Stimulated activated CD4-positive, alpha-beta T cell treated with anti-CD3 and anti-CD28 coated beads, Interleukin-2, amount 100 ng/mL, for 24 hours (primary cell): ENCODE results near the gene ORM1.

ENCODE experiments used
- DNase-seq, 2 donors: peaks; one replicate each; pipeline ENCODE4 v3.0.0-alpha.2; 2020

ORM1 gene

DNA sequence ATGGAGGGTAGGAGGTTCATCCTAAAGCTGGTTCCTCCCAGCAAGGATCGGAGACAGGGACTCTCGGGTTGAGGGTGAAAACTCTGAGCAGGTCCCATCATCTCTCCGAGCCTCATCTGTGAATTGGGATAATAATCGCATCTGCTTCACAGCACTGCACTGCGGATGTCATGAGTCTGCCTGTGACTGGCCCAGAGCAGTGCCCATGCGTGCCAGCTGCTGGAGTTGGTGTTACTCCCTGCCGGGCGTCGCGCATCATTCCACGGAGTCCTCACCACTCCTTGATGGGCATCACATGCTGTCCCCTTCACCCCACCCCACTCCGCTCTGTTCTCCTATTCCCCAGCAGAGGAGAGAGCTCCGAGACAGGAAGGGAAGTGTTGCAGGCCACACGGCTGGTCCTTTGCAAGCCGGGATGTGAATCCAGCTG is 35.1 kb upstream of the ORM1 start:
- no peak for DNase-seq

DNA sequence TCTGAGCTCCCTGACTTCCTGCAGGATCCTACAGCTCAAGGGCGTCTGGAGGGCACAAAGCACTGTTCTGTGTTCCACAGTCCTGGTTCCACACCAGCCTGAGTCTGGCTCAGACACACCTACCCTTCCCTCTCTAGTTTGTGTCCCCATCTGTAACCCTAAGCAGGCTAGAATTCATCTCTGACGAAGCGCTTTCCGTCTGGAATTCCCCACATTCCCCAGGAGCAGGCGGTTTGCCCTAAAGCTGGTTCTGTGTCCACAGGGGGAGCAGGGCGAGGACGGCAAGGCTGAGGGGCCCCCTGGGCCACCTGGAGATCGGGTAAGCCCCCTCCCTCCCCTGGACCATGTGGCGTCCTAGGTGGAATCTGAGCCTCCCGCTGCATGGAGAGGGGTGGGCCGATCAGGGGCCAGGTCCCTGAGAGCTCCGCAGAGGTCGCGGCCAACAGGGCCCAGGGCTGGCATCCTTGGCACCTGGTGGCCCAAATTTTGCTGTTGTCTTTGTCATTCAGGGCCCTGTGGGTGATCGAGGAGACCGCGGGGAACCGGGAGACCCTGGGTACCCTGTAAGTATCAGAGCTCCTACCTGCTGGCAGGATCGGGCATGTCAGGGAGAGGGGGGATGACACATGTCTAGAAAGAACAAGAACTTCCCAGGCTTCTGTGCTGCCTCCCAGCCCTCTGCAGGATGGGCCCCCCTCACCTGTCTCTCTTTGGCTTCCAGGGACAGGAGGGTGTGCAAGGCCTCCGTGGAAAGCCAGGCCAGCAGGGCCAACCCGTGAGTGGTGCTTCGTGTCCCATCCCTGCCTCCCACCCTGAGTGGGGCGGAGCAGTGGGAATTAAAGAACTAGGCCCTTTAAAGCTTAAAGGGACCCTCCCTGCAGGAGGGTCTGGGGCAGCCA is 34.5 kb upstream of the ORM1 start:
- DNase-seq, result no peak

DNA sequence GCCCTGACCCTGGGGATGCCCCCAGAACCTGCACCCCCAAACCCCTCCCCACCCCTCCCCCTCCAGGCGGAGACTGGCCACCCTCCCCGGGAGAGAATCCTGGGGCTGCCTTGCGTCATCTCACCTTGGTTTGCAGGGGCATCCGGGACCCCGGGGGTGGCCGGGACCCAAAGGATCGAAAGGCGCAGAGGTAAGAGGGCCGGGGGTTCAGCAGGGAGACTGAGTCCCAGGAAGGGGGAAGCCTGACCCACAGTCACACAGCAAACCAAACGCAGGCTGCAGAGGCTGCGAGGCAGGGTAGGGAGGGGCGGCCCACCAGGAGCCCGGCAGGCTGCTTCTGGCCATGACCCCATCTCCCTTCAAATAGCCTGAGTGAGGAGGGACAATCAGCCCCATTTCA is 33.8 kb upstream of the ORM1 start:
- no peak for DNase-seq

- no peak for DNase-seq
Measured at GRCh38 chr9:114289571-114290481, 33.1 kb upstream of the ORM1 start.

DNA sequence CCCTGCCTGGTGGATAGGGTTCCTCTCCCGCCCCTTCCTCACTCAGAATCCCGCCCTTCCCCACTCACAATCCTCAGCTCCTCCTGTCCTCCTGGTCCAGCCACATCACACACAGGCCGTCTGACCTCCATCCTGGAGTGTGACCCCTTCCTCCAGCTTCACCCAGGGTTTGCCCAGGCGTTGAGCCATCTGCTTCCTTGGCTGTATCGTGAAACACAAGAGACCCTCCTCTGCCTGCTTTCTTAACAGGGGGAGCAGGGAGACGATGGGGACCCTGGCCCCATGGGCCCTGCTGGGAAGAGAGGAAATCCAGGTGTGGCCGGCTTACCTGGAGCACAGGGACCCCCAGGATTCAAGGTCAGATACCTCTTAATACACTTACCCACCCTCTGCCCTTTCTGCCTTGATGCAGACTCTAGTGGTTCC is 32.3 kb upstream of the ORM1 start:
- no peak for DNase-seq

GRCh38 chr9:114291064-114291474 is 31.8 kb upstream of the ORM1 start:
- peak; percentile 80 to 81 for DNase-seq

GRCh38 chr9:114291886-114292590 is 30.9 kb upstream of the ORM1 start:
- DNase-seq, result no peak

DNA sequence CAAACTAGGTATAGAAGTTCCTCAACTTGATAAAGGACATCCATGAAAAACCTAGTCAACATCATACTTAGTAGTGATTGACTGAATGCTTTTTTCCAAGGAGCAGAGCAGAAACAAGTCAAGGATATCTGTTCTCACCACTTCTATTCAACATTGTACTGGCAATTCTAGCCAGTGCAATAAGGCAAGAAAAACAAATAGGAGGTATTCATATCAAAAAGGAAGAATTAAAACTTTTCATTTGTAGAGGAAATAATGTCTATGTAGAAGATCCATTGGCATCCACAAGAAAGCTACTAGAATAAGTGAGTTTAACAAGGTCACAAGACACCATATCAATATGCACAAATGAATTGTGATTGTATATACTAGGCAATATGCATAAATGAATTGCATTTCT is 28.2 kb upstream of the ORM1 start:
- no peak for DNase-seq

DNA sequence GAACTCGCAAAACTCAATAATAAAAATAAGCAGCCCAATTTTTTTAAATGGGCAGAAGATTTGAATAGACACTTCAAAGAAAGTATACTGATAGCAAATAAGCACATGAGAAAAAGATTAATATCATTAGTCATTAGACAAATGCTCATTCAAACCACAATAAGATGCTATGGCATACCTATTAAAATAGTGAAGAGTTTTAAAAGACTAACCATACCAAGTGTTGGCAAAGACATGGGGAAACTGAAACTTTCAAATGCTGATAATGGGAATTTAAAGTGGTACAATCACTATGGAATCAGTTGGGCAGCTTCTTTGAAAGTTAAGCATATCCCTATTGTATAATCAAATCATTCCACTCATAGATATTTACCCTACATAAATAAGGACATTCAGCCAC is 26.6 kb upstream of the ORM1 start:
- no peak for DNase-seq

DNA sequence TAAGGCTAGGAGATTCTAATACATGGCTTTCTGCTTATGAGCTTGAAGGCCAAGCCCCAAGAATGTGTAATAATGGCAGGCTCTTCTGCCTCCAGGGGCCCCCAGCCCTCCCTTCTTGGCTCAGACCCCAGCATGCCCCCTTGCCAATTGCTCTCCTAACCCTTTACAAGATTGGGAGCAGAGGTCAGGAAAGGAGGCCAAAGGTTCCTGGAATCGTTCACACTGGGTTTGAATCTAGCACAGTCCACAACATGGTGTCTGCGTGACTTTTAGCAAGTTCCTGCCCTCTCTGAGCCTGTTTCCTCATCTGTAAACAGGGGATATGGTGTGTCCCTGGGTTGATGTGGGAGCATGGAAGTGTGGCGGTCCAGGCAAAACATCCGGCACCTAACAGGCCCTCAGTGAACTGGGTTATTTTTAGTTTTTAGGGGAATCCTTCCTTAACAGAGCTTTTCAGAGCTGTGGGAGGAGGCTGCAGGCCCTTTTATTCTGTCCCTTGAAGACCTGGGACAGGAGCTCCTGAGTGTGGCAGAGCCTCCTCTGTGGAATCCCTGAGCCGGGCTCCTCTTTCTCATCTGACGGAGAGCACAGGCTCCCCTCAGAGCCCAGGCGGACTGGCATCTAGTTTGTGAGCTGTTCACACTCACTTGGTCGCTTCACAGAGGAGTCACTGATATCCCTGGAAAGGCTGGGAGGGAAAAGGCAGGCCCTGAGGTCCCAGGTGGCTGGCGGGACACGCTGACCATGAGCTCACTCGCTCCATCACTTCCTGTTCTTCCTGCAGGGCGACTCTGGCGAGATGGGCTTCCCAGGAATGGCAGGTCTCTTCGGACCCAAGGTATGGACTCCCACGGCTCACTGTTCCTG is 23.4 kb upstream of the ORM1 start:
- no peak for DNase-seq

- DNase-seq, result no peak
Measured at GRCh38 chr9:114300153-114300845, 22.6 kb upstream of the ORM1 start.

DNA sequence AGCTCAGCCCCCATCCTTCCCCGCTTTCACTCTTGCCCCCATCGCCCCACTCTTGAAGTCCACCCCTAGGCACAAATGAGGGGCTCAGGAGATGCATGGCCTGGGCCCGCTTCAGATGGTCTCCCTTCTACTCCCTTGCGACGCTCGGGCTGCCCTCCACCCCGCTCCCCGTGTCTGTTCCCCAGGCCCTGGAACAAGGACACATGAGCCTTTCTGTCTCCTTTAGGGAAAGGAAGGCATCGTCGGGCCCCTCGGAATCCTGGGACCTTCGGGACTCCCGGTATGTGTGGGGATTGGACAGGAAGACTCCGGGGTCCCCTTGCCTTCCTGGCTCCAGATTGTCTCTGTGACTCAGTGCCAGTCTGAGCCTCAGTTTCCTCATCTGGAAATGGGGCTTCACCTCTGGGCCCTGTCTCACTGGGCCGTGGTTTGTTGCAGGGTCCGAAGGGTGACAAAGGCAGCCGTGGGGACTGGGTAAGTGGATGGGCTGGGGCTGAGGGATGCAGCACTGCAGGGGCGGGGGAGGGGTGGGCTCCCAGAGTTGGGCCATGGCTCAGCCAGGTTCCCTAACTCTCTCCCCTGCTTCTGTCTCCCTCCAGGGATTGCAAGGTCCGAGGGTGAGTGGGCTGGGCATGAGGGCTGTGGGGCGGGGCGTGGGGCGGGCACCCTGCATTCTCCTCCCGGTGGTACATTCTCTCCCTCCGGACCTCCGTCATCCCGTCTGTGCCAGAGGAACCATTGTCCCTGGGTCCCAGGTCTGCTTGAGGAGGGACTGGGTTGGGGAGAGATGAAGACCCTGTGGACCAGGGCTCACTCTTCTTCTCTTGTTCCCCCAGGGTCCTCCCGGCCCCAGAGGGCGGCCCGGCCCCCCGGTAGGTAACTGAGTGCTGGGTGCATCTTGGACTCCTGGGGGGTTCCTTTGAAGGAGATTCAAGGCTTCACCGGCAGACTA is 21.8 kb upstream of the ORM1 start:
- no peak for DNase-seq

DNA sequence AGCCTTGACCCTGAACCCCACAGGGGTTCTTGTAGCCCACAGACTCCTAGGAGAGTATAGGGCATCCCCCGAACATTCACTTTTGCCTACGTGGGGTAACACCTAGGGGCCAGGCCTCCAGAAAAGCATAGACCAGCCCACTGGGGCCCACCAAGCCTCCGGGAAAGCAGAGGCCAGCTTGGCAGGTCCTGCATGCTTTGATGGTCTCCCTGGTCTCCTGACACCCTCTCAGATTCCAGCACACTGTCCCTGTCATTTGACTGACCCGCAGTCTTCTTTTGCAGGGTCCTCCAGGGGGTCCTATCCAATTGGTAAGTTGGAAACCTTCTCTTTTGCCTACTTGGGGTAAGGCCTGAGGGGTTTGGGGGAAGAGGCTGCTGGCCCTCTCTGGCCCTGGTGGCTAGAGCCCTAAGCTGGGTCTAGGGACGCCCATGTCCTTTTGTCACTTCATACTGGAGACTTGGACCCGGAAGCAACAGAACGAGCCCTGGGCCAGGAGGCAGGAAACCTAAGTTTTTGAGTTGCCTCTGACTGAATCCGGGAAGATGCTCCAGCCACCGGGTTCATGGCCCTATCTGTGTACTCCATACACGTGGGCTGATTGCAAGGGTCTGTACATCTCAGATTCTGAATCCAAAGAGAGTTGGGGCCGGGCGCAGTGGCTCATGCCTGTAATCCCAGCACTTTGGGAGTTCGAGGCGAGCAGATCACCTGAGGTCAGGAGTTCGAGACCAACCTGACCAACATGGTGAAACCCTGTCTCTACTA is 20.9 kb upstream of the ORM1 start:
- no peak for DNase-seq

DNA sequence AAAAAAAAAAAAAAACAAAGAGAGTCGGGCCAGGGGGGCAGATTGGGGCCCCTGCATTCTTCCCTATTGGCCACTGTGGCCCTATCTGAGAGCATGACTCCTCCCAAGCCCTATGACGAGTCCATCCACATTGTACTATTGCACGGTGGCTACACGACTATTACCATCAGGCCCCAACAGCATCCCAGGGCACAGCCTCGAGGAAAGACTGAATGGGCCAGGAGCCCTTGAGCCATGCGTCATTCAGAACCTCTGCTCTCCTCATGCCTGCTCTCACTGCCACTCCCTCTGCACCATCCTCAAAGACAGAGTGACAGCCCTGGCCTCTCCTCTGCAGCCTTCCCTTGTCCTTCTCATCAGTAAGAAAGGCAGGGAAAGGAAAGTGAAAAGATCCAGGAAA is 20.2 kb upstream of the ORM1 start:
- DNase-seq, result no peak

DNA sequence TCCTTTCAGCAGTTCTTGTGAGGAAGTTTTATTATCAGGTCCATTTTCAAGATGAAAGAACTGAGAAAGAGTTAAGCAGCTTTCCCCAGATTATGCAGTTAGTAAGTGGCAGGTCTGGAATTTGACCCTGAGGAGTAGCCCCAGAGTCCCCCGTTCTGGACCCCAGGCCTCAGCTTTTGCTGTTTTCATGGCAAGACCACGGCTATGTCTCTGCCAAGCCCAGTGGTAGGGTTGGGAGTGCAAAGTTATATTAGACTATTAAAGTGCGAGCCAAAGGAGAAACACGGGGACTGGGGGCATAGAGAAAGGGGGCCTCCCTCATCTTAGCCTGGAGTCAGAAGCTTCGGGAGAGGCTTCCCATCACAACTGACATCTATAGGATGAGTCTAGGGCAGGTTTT is 19.3 kb upstream of the ORM1 start:
- no peak for DNase-seq

- DNase-seq, result peak in 1 of 2 donors; percentile 9
Measured at GRCh38 chr9:114303977-114304376, 18.9 kb upstream of the ORM1 start.

- DNase-seq, result peak in 1 of 2 donors; percentile 13
Measured at GRCh38 chr9:114304416-114305188, 18.3 kb upstream of the ORM1 start.

GRCh38 chr9:114307899-114308267 is 15.0 kb upstream of the ORM1 start:
- DNase-seq, result no peak
